Measurements from ENCODE around the gene ZNF385A.

Gene ZNF385A

DNA sequence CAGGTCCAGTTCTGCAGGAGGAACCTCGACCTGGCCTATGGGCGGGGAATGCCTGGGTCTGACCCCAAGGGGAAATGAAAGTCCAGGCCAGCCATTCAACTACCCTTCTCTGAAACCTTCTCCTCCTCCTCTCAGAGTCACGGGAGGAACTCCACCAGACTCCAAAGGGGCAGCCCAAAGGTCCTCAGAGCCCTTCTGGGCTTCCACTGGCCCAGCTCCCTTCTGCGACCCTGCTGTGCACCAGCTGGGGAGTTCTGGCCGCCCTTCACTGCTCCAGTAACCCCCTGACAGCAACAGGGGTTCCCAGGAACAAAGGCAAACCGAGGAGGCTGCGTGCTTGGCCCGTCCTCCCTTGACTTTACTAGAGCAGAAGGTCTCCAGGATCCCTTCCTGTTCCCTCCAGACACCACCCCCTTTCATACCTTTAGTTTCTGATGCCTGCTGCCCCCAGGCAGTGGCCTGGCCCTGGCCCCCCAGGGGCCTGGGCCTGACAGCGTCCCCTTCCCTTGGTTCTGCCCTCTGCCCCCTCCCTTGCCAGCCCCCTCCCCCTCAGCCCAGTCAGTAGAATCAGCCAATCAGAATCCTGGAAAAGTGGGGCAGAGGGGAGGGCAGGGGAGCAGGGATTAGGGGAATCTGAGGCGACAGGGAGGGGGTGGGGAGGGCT is 850 bp upstream of the ZNF385A start:
- Histone ChIP-seq H3K36me3 (ENCODE audit: control insufficient read depth in 2 of 2, insufficient read depth in 1 of 2, low read length in 2 of 2) (peaks cover 0 to 36% of the 10 kb centered on the region in 2 experiments; a peak in 1 of 3 replicates), H3K4me3 (ENCODE audit: low read depth, low read length) (no peak overlapping the region), H3K4me1 (ENCODE audit: control insufficient read depth, insufficient read depth, low read length) (peaks cover 27% of the 10 kb centered on the region), H3K9me3 (ENCODE audit: control insufficient read depth, insufficient read depth, low read depth, low read length) (no peaks in the 10 kb centered on the region), H3K27ac (ENCODE audit: extremely low read depth, low read depth, low read length) (no peak overlapping the region)
- CTCF ChIA-PET: interaction anchor here (0.8 to 5.3 kb wide), 4 partner anchors 13 to 92 kb away, joined by 3 to 38 read pairs (median 6); no protein-coding TSS in a partner anchor
- peak; percentile 18; the same call in 1 of the 2 replicates for TF ChIP-seq SP2 (tag by site-specific recombination; IDR thresholded peaks at IDR 0.05)
- TF ChIP-seq ZNF549 (tag by site-specific recombination; IDR thresholded peaks at IDR 0.05): no peak
- TF ChIP-seq, protein P1, sequence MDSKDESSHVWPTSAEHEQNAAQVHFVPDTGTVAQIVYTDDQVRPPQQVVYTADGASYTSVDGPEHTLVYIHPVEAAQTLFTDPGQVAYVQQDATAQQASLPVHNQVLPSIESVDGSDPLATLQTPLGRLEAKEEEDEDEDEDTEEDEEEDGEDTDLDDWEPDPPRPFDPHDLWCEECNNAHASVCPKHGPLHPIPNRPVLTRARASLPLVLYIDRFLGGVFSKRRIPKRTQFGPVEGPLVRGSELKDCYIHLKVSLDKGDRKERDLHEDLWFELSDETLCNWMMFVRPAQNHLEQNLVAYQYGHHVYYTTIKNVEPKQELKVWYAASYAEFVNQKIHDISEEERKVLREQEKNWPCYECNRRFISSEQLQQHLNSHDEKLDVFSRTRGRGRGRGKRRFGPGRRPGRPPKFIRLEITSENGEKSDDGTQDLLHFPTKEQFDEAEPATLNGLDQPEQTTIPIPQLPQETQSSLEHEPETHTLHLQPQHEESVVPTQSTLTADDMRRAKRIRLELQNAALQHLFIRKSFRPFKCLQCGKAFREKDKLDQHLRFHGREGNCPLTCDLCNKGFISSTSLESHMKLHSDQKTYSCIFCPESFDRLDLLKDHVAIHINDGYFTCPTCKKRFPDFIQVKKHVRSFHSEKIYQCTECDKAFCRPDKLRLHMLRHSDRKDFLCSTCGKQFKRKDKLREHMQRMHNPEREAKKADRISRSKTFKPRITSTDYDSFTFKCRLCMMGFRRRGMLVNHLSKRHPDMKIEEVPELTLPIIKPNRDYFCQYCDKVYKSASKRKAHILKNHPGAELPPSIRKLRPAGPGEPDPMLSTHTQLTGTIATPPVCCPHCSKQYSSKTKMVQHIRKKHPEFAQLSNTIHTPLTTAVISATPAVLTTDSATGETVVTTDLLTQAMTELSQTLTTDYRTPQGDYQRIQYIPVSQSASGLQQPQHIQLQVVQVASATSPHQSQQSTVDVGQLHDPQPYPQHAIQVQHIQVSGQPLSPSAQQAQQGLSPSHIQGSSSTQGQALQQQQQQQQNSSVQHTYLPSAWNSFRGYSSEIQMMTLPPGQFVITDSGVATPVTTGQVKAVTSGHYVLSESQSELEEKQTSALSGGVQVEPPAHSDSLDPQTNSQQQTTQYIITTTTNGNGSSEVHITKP (tag by site-specific recombination; IDR thresholded peaks at IDR 0.05): peak; percentile 9; the same call in 1 of the 2 replicates
- TF ChIP-seq, protein P2, sequence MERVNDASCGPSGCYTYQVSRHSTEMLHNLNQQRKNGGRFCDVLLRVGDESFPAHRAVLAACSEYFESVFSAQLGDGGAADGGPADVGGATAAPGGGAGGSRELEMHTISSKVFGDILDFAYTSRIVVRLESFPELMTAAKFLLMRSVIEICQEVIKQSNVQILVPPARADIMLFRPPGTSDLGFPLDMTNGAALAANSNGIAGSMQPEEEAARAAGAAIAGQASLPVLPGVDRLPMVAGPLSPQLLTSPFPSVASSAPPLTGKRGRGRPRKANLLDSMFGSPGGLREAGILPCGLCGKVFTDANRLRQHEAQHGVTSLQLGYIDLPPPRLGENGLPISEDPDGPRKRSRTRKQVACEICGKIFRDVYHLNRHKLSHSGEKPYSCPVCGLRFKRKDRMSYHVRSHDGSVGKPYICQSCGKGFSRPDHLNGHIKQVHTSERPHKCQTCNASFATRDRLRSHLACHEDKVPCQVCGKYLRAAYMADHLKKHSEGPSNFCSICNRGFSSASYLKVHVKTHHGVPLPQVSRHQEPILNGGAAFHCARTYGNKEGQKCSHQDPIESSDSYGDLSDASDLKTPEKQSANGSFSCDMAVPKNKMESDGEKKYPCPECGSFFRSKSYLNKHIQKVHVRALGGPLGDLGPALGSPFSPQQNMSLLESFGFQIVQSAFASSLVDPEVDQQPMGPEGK (tag by site-specific recombination; IDR thresholded peaks at IDR 0.05): 0 out of 2 replicates have a peak, but pooled peaks have one; percentile 14
- POLR2A ChIA-PET: no interaction called here

- CTCF ChIA-PET: interaction anchor here (0.6 to 6.4 kb wide), 9 partner anchors 9 to 58 kb away, joined by 3 to 85 read pairs (median 38); no protein-coding TSS in a partner anchor
- TF ChIP-seq ZNF24 (tag by site-specific recombination; IDR thresholded peaks at IDR 0.05): no peak
- TF ChIP-seq, protein P2 (tag by site-specific recombination; IDR thresholded peaks at IDR 0.05): 0 out of 2 replicates have a peak, but pooled peaks have one; percentile 15
- no peak for TF ChIP-seq IKZF3 (tag by site-specific recombination; IDR thresholded peaks at IDR 0.05)
- TF ChIP-seq OSR2 (tag by site-specific recombination; IDR thresholded peaks at IDR 0.05): no peak
- 0 out of 2 replicates have a peak, but pooled peaks have one; percentile 57 for TF ChIP-seq SCRT1 (tag by site-specific recombination; IDR thresholded peaks at IDR 0.05; ENCODE audit: borderline replicate concordance)
- TF ChIP-seq PRDM1 (tag by site-specific recombination; IDR thresholded peaks at IDR 0.05): peak; percentile 61
- no peak for TF ChIP-seq YY2 (tag by site-specific recombination; IDR thresholded peaks at IDR 0.05)
- no peak for TF ChIP-seq ZNF692 (tag by site-specific recombination; IDR thresholded peaks at IDR 0.05)
- no peak for TF ChIP-seq ZNF558 (tag by site-specific recombination; IDR thresholded peaks at IDR 0.05)
- no peak for TF ChIP-seq ZNF132 (tag by site-specific recombination; IDR thresholded peaks at IDR 0.05; ENCODE audit: borderline replicate concordance)
- TF ChIP-seq ZNF248 (tag by site-specific recombination; IDR thresholded peaks at IDR 0.05): no peak
- no peak for TF ChIP-seq MYNN (tag by site-specific recombination; IDR thresholded peaks at IDR 0.05; ENCODE audit: borderline replicate concordance)
- no peak for TF ChIP-seq ZNF623 (tag by site-specific recombination; IDR thresholded peaks at IDR 0.05)
- TF ChIP-seq TRIM28 (IDR thresholded peaks at IDR 0.05; ENCODE audit: borderline replicate concordance, low read length): no peak
- TF ChIP-seq ZSCAN18 (tag by site-specific recombination; IDR thresholded peaks at IDR 0.05): no peak
Measured at GRCh38 chr12:54383041-54383609, 1.4 kb downstream of the ZNF385A start.

More at GRCh38 chr12:54383041-54383609, 1.4 kb downstream of the ZNF385A start:
- Histone ChIP-seq H3K4me1 (ENCODE audit: control insufficient read depth, insufficient read depth, low read length) (peaks cover 18% of the 10 kb centered on the region), H3K4me3 (ENCODE audit: low read depth, low read length) (no peak overlapping the region), H3K27ac (ENCODE audit: extremely low read depth, low read depth, low read length) (no peak overlapping the region), H3K36me3 (ENCODE audit: control insufficient read depth in 2 of 2, insufficient read depth in 1 of 2, low read length in 2 of 2) (peaks cover 0 to 48% of the 10 kb centered on the region in 2 experiments; a peak in 1 of 3 replicates), H3K9me3 (ENCODE audit: control insufficient read depth, insufficient read depth, low read depth, low read length) (no peaks in the 10 kb centered on the region)
- POLR2A ChIA-PET: no interaction called here
